ENCODE results near the gene CCDC13.

CCDC13 gene

DNA sequence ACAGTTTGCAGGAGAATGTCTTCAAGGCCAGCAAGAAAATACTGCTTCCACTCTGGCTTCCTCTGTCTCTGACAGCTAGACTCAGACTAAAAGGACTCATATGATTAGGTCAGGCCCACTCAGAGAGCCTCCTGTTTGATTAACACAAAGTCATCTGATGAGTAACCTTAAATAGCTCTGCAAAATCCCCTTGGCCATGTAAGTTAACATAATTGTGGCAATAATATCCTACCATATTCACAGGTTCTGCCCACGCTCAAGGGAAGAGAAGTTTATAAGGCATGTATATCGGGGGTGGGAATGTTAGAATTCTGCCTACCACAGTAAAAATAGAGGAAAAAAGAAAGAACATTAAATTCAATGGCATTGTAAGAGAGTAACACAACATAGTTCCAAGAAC, 49.8 kb downstream of the CCDC13 start:
- Histone ChIP-seq H3K79me2 (ENCODE audit: insufficient read depth, low read depth) (no peaks in the 10 kb centered on the region), H3K4me3 (IDR thresholded peaks at IDR 0.05; ENCODE audit: insufficient read depth, low read depth, low read length) (no peak overlapping the region), H3K4me1 (ENCODE audit: low read depth, poor library complexity, severe bottlenecking) (no peaks in the 10 kb centered on the region), H3K36me3 (ENCODE audit: insufficient read depth) (no peaks in the 10 kb centered on the region), H3K27ac (no peak overlapping the region), H3K4me2 (no peak overlapping the region), H2AFZ (ENCODE audit: low read depth) (no peak overlapping the region), H4K20me1 (ENCODE audit: insufficient read depth) (no peaks in the 10 kb centered on the region), H3K27me3 (ENCODE audit: insufficient read depth, low read depth) (no peaks in the 10 kb centered on the region), H3K9ac (no peak overlapping the region)
- TF ChIP-seq, protein P1, sequence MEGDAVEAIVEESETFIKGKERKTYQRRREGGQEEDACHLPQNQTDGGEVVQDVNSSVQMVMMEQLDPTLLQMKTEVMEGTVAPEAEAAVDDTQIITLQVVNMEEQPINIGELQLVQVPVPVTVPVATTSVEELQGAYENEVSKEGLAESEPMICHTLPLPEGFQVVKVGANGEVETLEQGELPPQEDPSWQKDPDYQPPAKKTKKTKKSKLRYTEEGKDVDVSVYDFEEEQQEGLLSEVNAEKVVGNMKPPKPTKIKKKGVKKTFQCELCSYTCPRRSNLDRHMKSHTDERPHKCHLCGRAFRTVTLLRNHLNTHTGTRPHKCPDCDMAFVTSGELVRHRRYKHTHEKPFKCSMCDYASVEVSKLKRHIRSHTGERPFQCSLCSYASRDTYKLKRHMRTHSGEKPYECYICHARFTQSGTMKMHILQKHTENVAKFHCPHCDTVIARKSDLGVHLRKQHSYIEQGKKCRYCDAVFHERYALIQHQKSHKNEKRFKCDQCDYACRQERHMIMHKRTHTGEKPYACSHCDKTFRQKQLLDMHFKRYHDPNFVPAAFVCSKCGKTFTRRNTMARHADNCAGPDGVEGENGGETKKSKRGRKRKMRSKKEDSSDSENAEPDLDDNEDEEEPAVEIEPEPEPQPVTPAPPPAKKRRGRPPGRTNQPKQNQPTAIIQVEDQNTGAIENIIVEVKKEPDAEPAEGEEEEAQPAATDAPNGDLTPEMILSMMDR (conservative IDR thresholded peaks at IDR 0.05; ENCODE audit: low read depth, low read length) = no peak

Measured in KMS-11 (cell line).